ENCODE results near the gene SORD.
"Not testable (repeated sequence)": the region's sequence is repeated elsewhere in the genome, so short reads cannot be mapped to it uniquely, and the experiment has no call there.

The SORD gene

DNA sequence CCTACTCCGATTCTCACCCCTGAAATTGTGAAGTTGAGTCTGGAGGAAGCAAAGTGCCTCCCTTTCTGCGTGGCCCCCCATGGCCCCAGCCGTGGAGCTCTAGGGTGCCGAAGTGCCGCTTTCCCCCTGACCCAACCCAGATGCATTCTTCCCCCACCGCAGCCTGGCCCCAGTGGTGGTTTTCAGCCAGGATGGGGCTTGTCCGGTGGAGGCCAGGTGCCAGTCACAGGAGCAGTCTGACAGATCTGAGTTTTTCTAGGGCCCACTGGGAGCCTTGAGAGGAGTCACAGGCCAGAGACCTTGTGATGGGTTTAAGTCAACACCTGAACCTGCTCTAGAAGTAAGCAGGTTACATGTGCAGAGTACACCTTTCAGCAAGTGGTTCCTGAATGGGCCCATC is 39.3 kb downstream of the SORD start:
- DNase-seq (ENCODE audit: low spot score): not testable (repeated sequence)

DNA sequence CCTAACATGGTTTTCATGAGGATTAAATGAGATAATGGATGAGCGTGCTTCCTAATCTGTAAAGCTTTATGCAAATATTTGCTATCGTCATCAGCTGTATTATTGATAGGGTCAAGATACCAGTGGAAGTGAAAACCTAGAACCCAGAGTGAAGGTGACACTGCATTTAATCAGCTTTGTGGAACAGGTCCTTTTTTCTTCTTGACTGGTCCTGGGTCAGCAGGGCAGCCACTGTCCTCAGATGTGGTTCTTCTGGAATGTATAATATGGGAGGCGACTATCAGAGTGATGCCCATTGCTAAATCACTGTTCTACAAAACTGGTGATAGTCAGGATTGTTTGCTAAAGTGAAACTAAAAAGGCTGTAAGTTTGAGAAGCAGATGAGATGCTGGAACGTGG is 41.4 kb downstream of the SORD start:
- DNase-seq (ENCODE audit: low spot score): peak; percentile 79

DNA sequence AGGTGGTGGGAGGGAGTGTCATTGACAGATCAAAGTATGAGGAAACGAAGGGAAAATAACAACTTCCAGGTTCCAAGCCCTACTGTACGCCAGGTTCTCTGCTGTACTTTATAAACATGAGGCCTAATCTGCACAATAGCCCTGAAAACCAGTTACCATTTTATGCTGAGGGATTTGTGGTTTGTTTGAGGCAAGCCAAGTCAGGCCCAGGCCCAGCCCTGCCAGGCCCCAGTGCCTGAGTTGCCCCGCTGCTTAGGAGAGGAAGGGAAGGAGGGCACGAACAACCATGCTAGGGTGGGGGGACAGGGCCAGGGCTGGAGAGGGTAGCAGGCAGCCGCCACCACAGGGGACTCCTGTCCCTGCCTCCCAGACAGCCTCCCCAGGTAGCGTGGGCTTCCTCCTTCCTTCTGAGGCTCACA is 47.0 kb downstream of the SORD start:
- DNase-seq (ENCODE audit: low spot score): not testable (repeated sequence)

DNA sequence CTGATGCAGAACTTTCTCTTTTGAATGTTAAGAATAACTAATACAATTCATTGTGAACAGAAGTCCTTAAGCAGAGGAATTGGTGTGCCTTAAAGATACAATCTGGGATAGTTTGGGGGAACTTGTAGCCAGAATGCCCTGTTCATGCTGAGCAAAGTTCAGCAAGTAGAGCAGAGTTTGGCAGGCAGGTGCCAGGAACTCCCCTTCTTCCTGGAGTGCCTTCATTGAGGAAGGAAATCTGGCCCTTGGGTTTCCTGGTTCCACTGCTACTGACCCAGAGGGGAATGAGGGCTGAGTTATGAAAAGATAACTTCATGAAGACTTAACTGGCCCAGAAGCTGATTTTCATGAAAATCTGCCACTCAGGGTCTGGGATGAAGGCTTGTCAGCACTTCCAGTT is 50.6 kb downstream of the SORD start:
- DNase-seq (ENCODE audit: low spot score): not testable (repeated sequence)

DNA sequence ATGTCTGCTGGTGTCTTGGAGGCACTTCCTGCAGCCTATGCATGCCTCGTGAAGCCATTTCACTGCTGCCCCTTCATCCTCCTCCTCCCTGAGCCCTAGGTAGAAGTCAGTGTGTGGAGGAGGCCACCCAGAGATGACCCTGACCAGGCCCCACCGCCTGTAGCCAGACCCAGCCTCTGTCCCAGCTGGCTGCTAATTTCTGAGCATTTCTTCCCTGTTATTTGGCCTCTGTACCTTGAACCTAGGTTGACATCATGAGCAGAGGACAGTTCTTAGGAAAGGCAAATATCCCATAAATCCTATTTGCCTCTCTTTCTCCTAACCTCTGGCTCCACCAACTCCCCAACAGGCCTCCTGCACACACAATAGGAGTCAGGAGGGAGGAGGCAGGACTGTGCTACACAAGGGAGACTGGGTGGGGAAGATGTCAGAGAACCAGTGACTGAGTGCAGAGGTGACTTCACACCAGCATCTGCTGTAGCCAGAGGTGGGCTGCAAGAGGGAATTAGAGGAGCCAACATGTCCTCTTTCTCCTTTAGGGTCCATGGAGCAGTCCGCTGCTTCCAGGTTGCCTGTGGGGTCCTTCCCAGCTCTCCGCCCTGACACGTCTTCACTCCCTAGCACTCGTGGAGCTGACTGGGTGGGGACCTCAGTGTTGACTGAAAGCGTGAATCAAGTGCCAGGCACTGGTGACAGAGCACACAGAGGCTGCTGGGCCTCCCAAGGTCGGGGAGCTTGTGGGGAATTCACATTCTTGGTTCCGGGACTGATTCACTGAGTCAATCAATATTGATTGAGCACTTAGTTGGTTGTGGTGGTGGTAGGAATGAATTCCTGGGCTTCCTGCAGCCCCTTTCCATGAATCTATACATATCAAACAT is 52.7 kb downstream of the SORD start:
- DNase-seq (ENCODE audit: low spot score): not testable (repeated sequence)

DNA sequence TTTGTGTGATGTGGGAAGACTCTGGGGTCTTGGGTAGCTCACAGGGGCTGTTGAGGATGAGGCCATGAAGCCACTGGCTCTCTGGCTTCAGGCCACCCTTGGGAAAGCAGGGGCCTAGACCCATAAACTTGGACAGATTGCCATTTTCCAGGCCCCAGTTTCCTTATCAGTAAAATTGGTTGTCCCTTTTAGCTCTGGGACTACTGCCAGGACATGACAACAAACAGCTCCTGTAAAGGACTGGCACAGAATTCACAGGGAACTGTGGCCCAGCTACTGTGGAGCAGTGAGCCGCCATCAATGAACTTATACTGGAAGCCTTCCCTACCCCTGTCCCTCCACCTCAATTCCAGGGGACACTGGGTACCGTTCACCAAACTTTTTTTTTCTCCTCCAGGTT is 54.4 kb downstream of the SORD start:
- not testable (repeated sequence) for DNase-seq (ENCODE audit: low spot score)

DNA sequence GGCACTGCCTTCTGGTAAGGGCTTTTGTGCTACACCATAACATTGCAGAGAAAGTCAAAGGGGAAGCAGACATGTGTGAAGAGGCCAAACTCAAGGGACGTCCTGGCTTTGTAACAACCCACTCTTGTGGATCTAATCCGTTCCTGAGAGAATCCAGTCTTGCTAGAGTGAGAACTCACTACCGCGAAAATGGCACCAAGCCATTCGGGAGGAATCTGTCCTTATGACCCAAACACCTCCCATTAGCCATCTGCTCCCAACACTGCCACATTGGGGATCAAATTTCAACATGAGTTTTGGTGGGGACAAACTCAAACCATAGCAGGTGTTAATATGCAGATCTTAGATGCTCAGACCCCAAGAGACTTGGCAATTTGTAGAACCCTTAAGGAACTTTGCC is 56.2 kb downstream of the SORD start:
- DNase-seq (ENCODE audit: low spot score): not testable (repeated sequence)

DNA sequence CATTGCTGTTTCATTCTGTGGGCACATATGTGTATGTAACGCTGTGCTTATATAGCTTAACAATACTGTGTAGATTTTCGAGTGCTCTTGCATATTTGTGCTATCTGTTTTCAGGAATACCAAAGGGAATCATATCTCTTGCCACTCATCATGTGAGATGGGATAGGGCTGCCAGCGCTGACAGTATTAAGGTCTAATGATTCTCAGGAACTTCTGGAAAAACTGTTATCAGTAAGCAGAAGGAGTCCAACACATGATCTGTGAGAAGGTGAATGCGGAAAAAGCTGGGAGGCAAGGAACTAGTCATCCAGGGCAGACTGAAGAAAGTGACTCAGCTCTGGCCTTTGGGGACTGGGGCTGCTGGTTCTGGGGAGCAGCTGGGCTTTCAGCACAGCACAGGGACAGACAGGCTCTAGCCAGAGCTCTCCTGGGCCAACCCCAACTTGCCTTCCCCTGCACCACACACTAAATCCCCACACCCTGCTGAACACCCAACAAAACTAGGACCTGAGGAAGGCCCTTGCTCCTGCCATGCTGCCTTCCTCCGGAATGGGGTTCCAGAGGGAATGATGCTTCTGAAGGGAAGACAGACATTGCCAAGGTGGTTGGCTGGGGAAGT is 56.7 kb downstream of the SORD start:
- not testable (repeated sequence) for DNase-seq (ENCODE audit: low spot score)

DNA sequence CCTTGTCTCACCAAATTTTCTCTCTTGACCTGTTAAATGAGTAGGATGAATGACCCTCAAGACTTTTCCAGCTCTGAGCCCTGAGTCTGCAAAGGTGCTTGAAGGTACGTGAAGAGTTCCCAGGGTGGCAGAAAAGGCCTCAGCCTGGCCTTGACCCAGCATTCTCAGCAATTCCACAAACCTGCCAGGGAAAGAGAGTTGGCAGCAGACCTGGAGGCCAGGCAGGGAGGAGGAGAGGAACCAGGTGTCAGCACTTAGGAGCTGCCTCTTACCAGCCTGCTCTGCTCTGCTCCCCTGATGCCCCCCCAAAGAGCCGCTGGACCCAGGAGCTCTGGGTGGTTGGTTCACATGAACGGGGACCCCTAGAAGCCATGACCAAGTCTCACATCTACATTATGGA is 57.6 kb downstream of the SORD start:
- not testable (repeated sequence) for DNase-seq (ENCODE audit: low spot score)

DNA sequence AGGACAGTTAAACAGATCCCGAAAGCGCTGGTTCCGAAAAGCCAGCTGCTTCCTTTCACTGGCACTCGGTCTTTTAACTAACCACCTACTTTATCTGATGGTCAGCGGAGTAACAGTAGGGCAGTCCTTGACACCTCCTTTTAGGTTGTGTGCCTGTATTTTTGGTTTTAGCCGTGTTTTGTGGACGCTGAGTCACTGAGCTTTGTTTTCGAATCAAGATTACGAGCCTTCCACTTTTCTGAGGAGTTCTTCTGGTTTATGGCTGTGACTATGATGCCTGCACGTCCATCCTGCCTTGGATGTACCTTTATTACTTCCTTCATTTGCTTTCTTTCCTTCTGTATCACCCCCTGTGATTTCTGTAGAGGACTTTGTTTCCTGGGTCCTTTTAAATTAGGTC is 59.4 kb downstream of the SORD start:
- DNase-seq (ENCODE audit: low spot score): not testable (repeated sequence)

DNA sequence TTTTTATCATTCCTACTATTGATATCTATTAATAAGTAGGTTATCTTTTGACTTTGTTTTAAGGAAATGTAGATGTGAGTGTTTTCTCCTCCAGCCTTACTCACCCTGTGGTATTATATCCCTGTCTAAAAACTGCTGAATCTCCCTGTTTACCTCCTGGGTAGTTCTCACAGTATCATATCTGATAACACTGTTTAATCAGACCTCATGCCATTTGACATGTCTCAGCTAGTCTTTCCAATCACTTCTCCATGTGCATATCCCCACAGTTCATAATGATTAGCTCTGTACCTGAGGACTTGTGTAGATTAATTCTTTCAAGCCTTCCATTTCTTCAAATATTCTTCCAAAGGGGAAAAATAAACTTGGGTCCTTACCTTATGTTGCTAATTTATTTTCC is 60.2 kb downstream of the SORD start:
- DNase-seq (ENCODE audit: low spot score): no peak

DNA sequence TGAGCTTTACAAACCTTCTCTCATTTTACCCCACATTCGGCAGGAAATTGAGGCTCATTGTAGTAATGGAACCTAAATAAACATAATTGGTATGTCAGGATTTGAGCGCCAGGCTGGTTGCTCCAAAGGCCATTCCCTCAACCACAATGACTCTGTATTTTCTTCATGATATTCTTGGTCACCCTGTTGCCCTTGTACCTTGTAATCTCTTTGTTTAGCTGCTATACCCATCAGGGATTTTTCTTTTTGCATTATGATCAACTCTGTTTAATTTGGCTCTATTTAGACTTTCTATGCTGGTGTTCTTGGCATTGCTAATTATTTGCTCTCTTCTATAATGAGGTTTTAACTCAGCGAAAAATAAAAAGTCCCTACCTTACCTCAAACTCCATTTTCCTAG is 61.2 kb downstream of the SORD start:
- DNase-seq (ENCODE audit: low spot score): no peak

DNA sequence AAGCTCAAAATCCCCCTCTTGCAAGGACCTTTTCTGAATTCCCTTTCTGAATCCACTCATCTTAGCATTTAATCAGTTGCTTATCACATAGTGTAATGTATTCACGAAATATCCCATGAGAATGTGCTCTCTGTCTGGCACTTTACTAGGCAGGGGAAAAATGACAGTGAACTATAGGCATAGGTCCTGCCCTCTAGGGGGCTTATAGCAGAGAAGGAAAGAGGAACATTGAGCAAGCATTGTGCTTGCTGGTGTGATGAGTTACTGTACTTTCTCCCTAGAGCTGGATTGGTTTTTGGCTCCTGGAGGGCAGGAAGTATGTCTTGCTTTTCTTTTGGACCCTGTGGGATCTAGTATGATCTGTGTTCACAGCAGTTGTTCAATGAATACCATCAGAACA is 64.5 kb downstream of the SORD start:
- DNase-seq (ENCODE audit: low spot score): no peak

DNA sequence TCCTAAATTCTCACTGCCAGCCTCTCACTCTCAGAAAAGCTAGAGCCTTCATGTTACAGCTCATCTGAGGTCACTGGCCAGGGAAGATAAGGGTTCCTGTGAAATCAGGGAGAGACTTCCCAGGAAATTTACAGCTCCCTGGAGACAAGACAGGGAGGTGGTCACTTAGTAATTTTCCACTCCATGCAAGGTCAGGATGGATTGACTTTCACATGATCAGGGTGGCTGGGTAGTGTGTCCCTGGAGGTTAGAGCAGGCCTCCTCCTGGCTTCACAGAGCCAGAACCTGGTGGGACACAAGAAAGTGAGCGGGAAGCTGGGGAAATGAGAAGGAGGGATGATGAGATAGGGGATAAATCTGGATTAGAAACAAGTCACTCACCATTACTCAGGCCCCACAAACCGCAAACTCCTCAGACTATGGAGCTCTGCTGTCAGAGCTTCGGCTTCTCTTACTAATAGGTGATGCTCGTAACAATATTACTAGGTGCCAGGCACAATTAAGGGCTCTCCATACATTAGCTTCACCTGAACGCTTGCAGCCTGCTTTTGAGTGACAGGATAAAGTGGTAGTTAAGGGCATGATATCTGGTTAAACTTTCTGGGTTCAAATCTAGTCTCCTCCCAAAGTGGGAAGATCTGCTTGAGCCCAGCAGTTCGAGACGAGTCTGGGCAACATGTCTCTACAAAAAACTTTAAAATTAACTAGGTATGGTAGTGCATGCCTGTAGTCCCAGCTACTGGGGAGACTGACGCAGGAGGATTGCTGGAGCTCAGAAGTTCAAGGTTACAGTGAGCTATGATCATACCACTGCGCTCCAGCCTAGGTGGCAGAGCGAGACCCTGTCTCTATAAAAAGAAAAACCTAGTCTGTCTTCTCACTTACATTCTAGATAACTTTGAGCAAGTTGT is 66.1 kb downstream of the SORD start:
- no peak for DNase-seq (ENCODE audit: low spot score)

DNA sequence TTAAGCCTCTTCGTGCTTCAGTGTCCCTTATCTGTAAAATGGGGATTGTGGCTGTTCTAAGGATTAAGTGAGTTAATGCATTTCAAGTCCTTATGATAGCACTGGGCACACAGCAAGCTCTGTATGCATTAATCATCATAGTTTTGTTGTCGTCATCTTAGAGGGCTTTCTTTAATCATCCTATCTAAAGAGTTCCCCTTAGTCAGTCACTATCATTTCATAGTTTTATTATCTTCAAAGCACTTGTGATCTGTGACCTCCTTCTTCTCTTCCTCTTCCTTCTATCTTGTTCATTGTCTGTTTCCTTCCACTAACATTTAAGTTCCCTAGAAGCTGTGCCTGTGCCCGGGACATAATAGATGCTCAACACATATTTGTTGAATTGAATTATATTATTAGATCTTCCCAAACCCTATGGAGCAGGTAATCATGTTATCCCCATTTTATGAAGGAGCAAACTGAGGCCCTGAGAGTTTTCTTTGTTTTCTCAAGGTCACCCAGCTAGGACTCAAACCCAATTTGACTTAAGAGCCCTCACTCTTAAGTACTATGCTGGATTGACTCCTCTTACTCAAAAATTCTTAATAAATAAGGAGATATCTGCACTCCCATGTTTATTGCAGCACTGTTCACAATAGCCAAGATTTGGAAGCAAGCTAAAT is 66.8 kb downstream of the SORD start:
- DNase-seq (ENCODE audit: low spot score): no peak

DNA sequence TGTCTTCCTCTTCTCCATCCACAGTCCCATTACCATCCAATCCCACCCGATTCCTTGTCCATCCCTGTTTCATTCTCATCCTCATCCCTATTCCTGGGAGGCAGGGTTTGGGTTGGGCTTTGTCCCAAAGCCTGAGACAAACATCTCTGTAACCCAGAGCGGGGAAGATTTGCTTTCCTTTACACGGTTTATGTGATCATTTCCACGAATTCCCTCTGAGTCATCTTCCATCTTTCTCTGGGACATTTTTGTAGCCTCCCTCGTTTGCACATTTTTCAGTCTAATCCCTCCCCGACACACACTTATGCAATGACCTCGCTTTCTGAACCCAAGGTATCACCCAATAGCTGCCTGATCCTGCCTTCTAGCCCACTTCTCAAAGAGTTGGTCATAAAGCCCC is 68.2 kb downstream of the SORD start:
- no peak for DNase-seq (ENCODE audit: low spot score)

DNA sequence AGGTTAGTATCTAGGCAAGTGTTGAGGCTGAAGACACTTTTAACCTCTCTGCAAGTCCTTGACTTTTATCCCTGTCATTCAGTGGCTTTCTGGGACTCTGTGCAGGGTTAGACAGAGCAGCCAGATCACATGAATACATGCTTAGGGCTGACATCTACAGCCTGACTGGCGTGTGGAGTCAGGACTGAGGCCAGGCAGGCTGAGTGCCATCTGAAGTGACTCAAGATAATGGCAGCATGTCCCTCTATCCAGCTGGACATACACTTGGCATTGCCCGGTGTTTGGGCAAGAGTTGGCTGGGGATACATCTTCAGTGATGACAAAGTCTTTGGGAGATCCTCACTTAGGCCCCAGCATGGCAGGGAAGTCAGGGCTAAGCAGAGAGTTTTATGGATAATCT is 68.6 kb downstream of the SORD start:
- no peak for DNase-seq (ENCODE audit: low spot score)

DNA sequence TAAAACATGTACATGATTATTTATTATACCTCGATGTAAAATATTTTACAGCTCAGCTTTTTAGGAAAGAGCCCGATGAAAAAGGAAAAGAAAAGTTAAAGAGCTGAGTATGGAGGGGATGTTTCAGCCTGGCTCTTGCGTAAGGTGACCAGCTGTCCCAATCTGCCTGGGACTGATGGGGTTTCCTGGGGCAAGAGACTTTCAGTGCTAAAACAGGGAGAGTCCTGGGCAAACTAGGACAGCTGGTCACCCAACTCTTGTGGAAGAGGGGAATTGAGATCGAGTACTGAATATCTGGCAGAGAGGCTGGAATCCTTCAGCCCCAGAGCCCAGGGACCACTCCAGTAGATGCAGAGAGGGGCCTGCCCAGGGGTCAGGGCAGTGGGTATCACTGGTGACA is 70.0 kb downstream of the SORD start:
- DNase-seq (ENCODE audit: low spot score): no peak

DNA sequence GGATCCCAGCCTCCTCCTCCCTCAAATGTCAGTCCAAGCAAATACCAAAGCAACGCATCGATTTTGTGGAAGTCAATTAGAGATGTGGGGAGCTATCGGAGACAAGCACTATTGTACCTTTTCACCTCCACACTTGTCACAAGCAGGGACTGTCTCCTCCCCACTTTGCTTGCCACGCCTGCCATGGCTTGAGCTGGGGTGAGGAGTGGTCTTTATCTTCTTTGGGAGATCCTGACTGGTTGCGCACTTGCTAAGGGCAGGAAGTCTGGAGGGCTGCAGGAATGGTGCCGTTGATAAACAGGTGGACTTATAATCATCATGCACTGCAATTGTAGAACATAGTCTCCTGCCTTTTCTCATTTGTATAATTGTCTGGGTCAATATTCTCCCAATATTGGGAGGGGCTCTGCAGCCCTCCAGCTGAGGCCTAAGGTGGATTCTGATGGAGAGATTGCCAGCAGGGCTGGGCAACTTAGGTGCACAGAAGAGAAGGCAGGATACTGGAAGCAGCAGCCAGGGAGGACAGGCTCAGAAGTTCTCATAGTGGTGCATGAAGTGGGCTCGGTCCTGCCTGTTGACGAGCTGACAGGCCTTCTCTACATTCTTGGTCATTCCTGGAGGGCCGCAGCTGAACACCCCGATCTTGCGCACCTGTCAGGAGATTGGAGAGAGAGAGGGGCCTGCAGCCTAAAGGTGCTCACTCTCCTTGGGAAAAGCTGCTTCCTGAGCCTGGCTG is 70.8 kb downstream of the SORD start:
- no peak for DNase-seq (ENCODE audit: low spot score)

DNA sequence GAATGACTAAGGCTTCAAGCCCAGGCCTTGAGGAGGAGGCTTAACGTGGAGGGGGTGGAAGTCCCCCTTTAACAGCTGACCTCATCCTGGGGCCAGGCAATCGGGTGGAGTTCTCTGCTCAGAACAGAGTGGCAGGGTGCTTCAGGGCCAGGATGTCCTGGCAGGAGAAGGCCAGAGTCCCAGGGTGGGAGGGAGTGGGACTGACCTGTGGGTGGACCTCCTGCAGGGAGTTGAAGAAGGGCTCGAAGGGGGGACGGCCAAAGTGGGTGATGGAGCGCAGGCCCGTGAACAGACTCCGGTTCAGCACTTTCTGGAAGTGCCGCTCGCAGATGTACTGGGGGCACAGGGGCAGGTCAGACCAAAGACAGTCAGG is 71.3 kb downstream of the SORD start:
- no peak for DNase-seq (ENCODE audit: low spot score)

DNA sequence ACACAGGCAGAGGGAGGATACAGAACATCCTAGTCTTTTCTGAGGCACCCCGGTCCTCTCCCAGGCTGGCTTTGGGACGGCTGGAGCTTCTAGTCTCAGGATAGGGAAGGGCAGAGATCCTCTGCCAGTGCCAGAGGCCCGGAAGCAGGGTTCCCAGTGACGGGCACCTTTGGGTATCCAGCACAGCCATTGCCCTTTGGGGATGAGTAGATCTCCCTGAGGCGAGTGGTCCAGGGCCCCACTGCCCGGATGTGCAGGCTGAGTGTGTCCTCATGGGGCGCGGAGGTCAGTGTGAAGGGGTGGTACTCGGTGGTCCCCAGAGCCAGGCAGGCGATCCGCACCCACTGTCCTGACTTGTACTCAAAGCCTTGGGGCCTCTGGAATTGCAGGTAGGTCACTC is 72.7 kb downstream of the SORD start:
- no peak for DNase-seq (ENCODE audit: low spot score)
